Thymus (tissue), 11 donors: ENCODE measurements around the gene TRIM54. TPM values are rescaled to one million over a fixed set of nuclear protein-coding genes. Genes with fewer than 3 reads are reported as not detected.
"Not testable (repeated sequence)": the region's sequence is repeated elsewhere in the genome, so short reads cannot be mapped to it uniquely, and the experiment has no call there.

Experiments
- DNase-seq, 9 donors: peaks; one replicate each; pipeline ENCODE4 v3.0.0-alpha.2; 2013; ENCODE audit warnings: low spot score in 9 of 9, low read depth in 6 of 9, missing footprints in 1 of 9
- H3K27ac ChIP-seq, 2 donors: one replicate each; pipeline ENCODE4 v1.5.1; 2013; ENCODE audit warnings: control low read depth in 1 of 2, low read depth in 1 of 2, low read length in 1 of 2, mild to moderate bottlenecking in 1 of 2, moderate library complexity in 1 of 2
- H3K27me3 ChIP-seq, 2 donors: one replicate each; pipeline ENCODE4 v1.5.1; 2013; ENCODE audit warnings: low read length in 1 of 2; ENCODE audit not compliant: control insufficient read depth in 2 of 2, insufficient read depth in 1 of 2
- H3K36me3 ChIP-seq, 2 donors: one replicate each; pipeline ENCODE4 v1.5.1; 2013; ENCODE audit warnings: low read length in 1 of 2, mild to moderate bottlenecking in 1 of 2, moderate library complexity in 1 of 2; ENCODE audit not compliant: control insufficient read depth in 2 of 2, insufficient read depth in 2 of 2
- H3K4me1 ChIP-seq, 2 donors: one replicate each; pipeline ENCODE4 v1.5.1; 2013; ENCODE audit warnings: low read length in 2 of 2; ENCODE audit not compliant: control insufficient read depth in 2 of 2, insufficient read depth in 2 of 2
- H3K4me3 ChIP-seq, 2 donors: one replicate each; pipeline ENCODE4 v1.5.1; 2013; ENCODE audit warnings: low read length in 2 of 2, control low read depth in 1 of 2, mild to moderate bottlenecking in 1 of 2
- H3K9me3 ChIP-seq, 2 donors: one replicate each; pipeline ENCODE4 v1.5.1; 2013; ENCODE audit warnings: low read length in 1 of 2, mild to moderate bottlenecking in 1 of 2; ENCODE audit not compliant: control insufficient read depth in 2 of 2, insufficient read depth in 1 of 2
- WGBS: extraction: QIAGEN DNeasy Blood & Tissue Kit; methylation state at CpG from one replicate; pipeline ENCODE4 v1.1.7; 2013; 5-methylcytosine and 5-hydroxymethylcytosine counted together
- polyA plus RNA-seq: library from polyadenylated mRNA; stranded (reverse); fragments of 200-250 nt; gene quantifications from one replicate; pipeline ENCODE4 v1.2.3, GENCODE V29; 2013
- total RNA-seq: library from RNA; stranded (reverse); fragments of 120-200 nt; gene quantifications from one replicate; pipeline ENCODE4 v1.2.4, GENCODE V29; 2013
- donor health status: healthy.

TRIM54 gene
- total and polyA plus RNA-seq, 2 donors = 0.14 to 0.52 TPM

- Histone ChIP-seq H3K4me1 (peaks cover 0 to 3% of the 10 kb centered on the region in 2 donors), H3K9me3 (no peaks in the 10 kb centered on the region), H3K4me3 (no peak overlapping the region), H3K36me3 (no peaks in the 10 kb centered on the region), H3K27me3 (peaks cover 2 to 22% of the 10 kb centered on the region in 2 donors), H3K27ac (no peak overlapping the region)
- WGBS = 71% methylated on average over 3 of the region's 3 CpGs
- no peak for DNase-seq
Observed at GRCh38 chr2:27288610-27289009, 6.4 kb downstream of the TRIM54 start.

GRCh38 chr2:27290549-27290948, 8.3 kb downstream of the TRIM54 start:
- WGBS = 34% methylated on average over 5 of the region's 5 CpGs
- peaks cover 0 to 3% of the 10 kb centered on the region in 2 donors for H3K4me1 ChIP-seq
- no peak overlapping the region for H3K4me3 ChIP-seq
- H3K9me3 ChIP-seq = no peaks in the 10 kb centered on the region
- H3K27me3 ChIP-seq = peaks cover 2 to 11% of the 10 kb centered on the region in 2 donors
- DNase-seq = no peak
- H3K27ac ChIP-seq = no peak overlapping the region
- H3K36me3 ChIP-seq = no peaks in the 10 kb centered on the region

GRCh38 chr2:27291865-27292264, 9.6 kb downstream of the TRIM54 start:
- no peaks in the 10 kb centered on the region for H3K36me3 ChIP-seq
- H3K27me3 ChIP-seq = peaks cover 2 to 12% of the 10 kb centered on the region in 2 donors
- no peak for DNase-seq
- 95% methylated on average over 6 of the region's 6 CpGs for WGBS
- no peak overlapping the region for H3K4me3 ChIP-seq
- peaks cover 0 to 3% of the 10 kb centered on the region in 2 donors for H3K4me1 ChIP-seq
- H3K27ac ChIP-seq = no peak overlapping the region
- H3K9me3 ChIP-seq = no peaks in the 10 kb centered on the region

- Histone ChIP-seq H3K36me3 (no peaks in the 10 kb centered on the region), H3K27me3 (peaks cover 0 to 19% of the 10 kb centered on the region in 2 donors), H3K4me1 (peaks cover 0 to 3% of the 10 kb centered on the region in 2 donors), H3K4me3 (no peak overlapping the region), H3K9me3 (no peaks in the 10 kb centered on the region), H3K27ac (no peak overlapping the region)
- WGBS = 96% methylated on average over 8 of the region's 8 CpGs
- DNase-seq = no peak
Observed at GRCh38 chr2:27294928-27295327, 12.7 kb downstream of the TRIM54 start.

GRCh38 chr2:27296481-27296880, 14.3 kb downstream of the TRIM54 start:
- WGBS = 91% methylated on average over 4 of the region's 4 CpGs
- H3K36me3 ChIP-seq = no peaks in the 10 kb centered on the region
- H3K27me3 ChIP-seq = peaks cover 0 to 19% of the 10 kb centered on the region in 2 donors
- no peak overlapping the region for H3K27ac ChIP-seq
- no peak overlapping the region for H3K4me3 ChIP-seq
- H3K9me3 ChIP-seq = no peaks in the 10 kb centered on the region
- no peak for DNase-seq
- H3K4me1 ChIP-seq = no peaks in the 10 kb centered on the region

GRCh38 chr2:27297195-27297594, 15.0 kb downstream of the TRIM54 start:
- no peak overlapping the region for H3K27ac ChIP-seq
- WGBS = 96% methylated on average over 3 of the region's 3 CpGs

GRCh38 chr2:27298391-27299080, 16.3 kb downstream of the TRIM54 start:
- Histone ChIP-seq H3K9me3 (no peaks in the 10 kb centered on the region), H3K27me3 (peaks cover 0 to 12% of the 10 kb centered on the region in 2 donors), H3K4me3 (no peak overlapping the region), H3K36me3 (no peaks in the 10 kb centered on the region), H3K27ac (no peak overlapping the region), H3K4me1 (peaks cover 0 to 3% of the 10 kb centered on the region in 2 donors)
- no peak for DNase-seq
- WGBS = 93% methylated on average over 18 of the region's 18 CpGs

More at GRCh38 chr2:27297195-27297594, 15.0 kb downstream of the TRIM54 start:
- Histone ChIP-seq H3K4me3 (no peak overlapping the region), H3K4me1 (no peaks in the 10 kb centered on the region), H3K27me3 (peaks cover 0 to 13% of the 10 kb centered on the region in 2 donors), H3K36me3 (no peaks in the 10 kb centered on the region), H3K9me3 (no peaks in the 10 kb centered on the region)
- DNase-seq = no peak

- not testable (repeated sequence) for H3K4me1 ChIP-seq, H3K36me3 ChIP-seq, H3K9me3 ChIP-seq, DNase-seq, H3K27ac ChIP-seq, H3K4me3 ChIP-seq
- H3K27me3 ChIP-seq = peaks cover 9 to 27% of the 10 kb centered on the region in 2 donors
- 93% methylated on average over 4 of the region's 4 CpGs for WGBS
Observed at GRCh38 chr2:27300606-27301005, 18.4 kb downstream of the TRIM54 start.

- 35% methylated on average over 25 of the region's 25 CpGs for WGBS
Observed at GRCh38 chr2:27303093-27304025, 21.1 kb downstream of the TRIM54 start.

More at GRCh38 chr2:27303093-27304025, 21.1 kb downstream of the TRIM54 start:
- Histone ChIP-seq H3K36me3 (peaks cover 0 to 2% of the 10 kb centered on the region in 2 donors), H3K27ac (no peak overlapping the region), H3K4me3 (peak overlapping the region; percentile 8 to 30), H3K9me3 (peaks cover 0 to 6% of the 10 kb centered on the region in 2 donors), H3K27me3 (peaks cover 35 to 48% of the 10 kb centered on the region in 2 donors), H3K4me1 (peaks cover 4 to 10% of the 10 kb centered on the region in 2 donors)
- peak in 6 of 9 donors; percentile 22 to 68 (median 38) for DNase-seq
